SW480 (cell line): Measurements from ENCODE around the gene JPH2.
A peak's percentile ranks its signal among the peaks of the same experiment; 100 is the strongest.

ENCODE experiments used
- DNase-seq: peaks from one replicate; pipeline ENCODE4 v3.0.0-alpha.2; 2016; ENCODE audit warnings: low spot score

JPH2 gene

GRCh38 chr20:44187772-44188709, 1.1 kb upstream of the JPH2 start:
- no peak for DNase-seq

- DNase-seq = no peak
Observed at GRCh38 chr20:44186674-44187053, 324 bp downstream of the JPH2 start.

- no peak for DNase-seq
Observed at GRCh38 chr20:44186201-44186600, 787 bp downstream of the JPH2 start.

GRCh38 chr20:44185574-44185973, 1.4 kb downstream of the JPH2 start:
- DNase-seq = no peak

- no peak for DNase-seq
Observed at GRCh38 chr20:44183282-44183681, 3.7 kb downstream of the JPH2 start.

- no peak for DNase-seq
Observed at GRCh38 chr20:44182863-44183262, 4.1 kb downstream of the JPH2 start.

- no peak for DNase-seq
Observed at GRCh38 chr20:44182135-44182765, 4.7 kb downstream of the JPH2 start.

GRCh38 chr20:44181611-44182010, 5.4 kb downstream of the JPH2 start:
- DNase-seq = no peak

- DNase-seq = no peak
Observed at GRCh38 chr20:44180814-44181213, 6.2 kb downstream of the JPH2 start.

GRCh38 chr20:44176833-44177534, 10.0 kb downstream of the JPH2 start:
- DNase-seq = peak; percentile 92

GRCh38 chr20:44174996-44175765, 11.8 kb downstream of the JPH2 start:
- no peak for DNase-seq

GRCh38 chr20:44173846-44174245, 13.1 kb downstream of the JPH2 start:
- DNase-seq = no peak

- DNase-seq = no peak
Observed at GRCh38 chr20:44173116-44173515, 13.9 kb downstream of the JPH2 start.

GRCh38 chr20:44172572-44172950, 14.4 kb downstream of the JPH2 start:
- no peak for DNase-seq

GRCh38 chr20:44171775-44172571, 15.0 kb downstream of the JPH2 start:
- no peak for DNase-seq

GRCh38 chr20:44170816-44171410, 16.1 kb downstream of the JPH2 start:
- DNase-seq = no peak

GRCh38 chr20:44167736-44168135, 19.3 kb downstream of the JPH2 start:
- DNase-seq = no peak

GRCh38 chr20:44166477-44166876, 20.5 kb downstream of the JPH2 start:
- DNase-seq = no peak

- peak; percentile 72 for DNase-seq
Observed at GRCh38 chr20:44166008-44166407, 21.0 kb downstream of the JPH2 start.

GRCh38 chr20:44160133-44160532, 26.9 kb downstream of the JPH2 start:
- no peak for DNase-seq

GRCh38 chr20:44159711-44160110, 27.3 kb downstream of the JPH2 start:
- DNase-seq = no peak
